ENCODE measurements around the gene C12orf75.
"Not testable (repeated sequence)": the region's sequence is repeated elsewhere in the genome, so short reads cannot be mapped to it uniquely, and the experiment has no call there.

Gene C12orf75

GRCh38 chr12:105309384-105309783 lies 21.1 kb upstream of the C12orf75 start:
- DNase-seq (ENCODE audit: low read depth in 2 of 2, low spot score in 1 of 2): not testable (repeated sequence)

GRCh38 chr12:105310476-105311085 lies 19.9 kb upstream of the C12orf75 start:
- DNase-seq (ENCODE audit: low read depth in 2 of 2, low spot score in 1 of 2): not testable (repeated sequence)

GRCh38 chr12:105311936-105312335 lies 18.6 kb upstream of the C12orf75 start:
- not testable (repeated sequence) for DNase-seq (ENCODE audit: low read depth in 2 of 2, low spot score in 1 of 2)

DNA sequence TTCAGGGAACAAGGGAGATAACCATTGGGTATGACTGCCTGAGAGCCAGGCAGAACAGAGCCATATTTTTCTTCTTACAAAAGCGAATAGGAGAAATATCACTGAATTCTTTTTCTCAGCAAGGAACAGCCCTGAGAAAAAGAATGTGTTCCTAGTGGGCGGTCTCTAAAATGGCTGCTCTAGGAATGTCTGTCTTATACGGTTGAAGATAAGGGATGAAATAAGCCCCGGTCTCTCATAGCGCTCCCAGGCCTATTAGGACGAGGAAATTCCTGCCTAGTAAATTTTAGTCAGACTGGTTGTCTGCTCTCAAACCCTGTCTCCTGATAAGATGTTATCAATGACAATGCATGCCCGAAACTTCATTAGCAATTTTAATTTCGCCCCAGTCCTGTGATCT lies 16.7 kb upstream of the C12orf75 start:
- DNase-seq (ENCODE audit: low read depth in 2 of 2, low spot score in 1 of 2): not testable (repeated sequence)

GRCh38 chr12:105315130-105315529 lies 15.4 kb upstream of the C12orf75 start:
- DNase-seq (ENCODE audit: low read depth in 2 of 2, low spot score in 1 of 2): no peak

- DNase-seq (ENCODE audit: low read depth in 2 of 2, low spot score in 1 of 2): no peak
These were observed 14.8 kb upstream of the C12orf75 start for GRCh38 chr12:105315726-105316125.

GRCh38 chr12:105316931-105317852 lies 13.3 kb upstream of the C12orf75 start:
- DNase-seq (ENCODE audit: low read depth in 2 of 2, low spot score in 1 of 2): no peak

- no peak for DNase-seq (ENCODE audit: low read depth in 2 of 2, low spot score in 1 of 2)
These were observed 12.4 kb upstream of the C12orf75 start for GRCh38 chr12:105317942-105318621.

- no peak for DNase-seq (ENCODE audit: low read depth in 2 of 2, low spot score in 1 of 2)
These were observed 11.6 kb upstream of the C12orf75 start for GRCh38 chr12:105318651-105319483.

DNA sequence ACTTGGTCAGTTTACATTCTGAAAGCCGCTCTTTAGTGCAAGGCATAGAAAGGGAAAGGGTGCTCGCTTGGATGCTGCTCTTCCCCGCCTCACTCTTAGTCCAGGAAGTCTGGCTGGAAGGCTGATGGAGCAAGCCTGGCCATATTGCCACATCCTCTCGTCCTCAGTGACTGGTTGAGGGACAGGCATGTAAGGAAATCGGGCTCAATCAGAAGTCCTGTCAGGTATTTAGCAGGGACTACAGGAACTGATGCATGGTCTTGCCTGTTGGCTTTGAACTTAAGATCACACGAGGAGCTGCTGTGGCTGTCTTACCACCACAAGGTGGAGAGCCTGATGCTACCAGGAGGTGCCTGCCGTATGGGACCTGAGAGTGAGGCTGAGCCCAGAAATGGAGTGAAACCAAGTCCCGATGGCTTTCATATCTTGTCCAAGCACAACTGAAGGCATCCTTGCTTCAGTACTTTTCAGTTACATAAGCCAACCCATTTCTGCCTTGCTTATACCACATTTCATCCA lies 10.7 kb upstream of the C12orf75 start:
- no peak for DNase-seq (ENCODE audit: low read depth in 2 of 2, low spot score in 1 of 2)

DNA sequence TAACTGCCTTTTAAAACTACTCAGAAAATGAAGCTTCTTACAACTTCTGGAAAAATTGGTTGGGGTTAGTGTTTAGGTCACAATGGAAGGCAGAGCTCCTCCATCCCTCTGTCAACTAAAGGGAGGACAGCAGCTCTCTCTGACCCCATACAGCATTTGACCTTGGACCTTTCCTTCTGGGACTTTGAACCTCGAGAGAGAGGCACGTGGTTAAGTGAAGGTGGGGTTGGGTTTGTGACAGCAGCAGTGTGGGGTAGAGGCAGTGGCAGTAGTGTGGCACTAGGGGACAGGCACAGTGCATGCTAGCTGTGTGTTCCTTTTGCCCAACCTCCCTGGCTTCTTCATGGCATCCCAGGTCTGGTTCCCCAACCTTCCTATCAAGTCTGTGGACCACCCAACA lies 9.4 kb upstream of the C12orf75 start:
- no peak for DNase-seq (ENCODE audit: low read depth in 2 of 2, low spot score in 1 of 2)

DNA sequence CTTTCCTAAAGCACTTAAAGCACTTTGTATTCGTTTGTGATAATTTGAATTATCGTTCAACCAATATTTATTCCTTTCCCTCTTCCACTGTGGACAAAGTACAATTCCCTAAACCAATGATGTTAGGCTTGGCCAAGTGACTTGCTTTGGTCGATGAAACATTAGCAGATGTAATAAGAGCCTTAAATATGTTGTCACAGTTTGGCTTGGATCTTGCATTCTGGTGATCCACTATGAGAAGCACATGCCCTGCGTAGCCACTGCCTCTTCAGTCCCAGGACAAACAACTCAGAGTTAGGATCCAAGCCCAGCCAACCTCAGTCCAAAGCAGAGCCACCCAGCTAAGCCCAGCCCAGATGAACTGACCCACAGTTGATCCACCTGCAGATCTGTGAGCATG lies 8.4 kb upstream of the C12orf75 start:
- no peak for DNase-seq (ENCODE audit: low read depth in 2 of 2, low spot score in 1 of 2)

DNA sequence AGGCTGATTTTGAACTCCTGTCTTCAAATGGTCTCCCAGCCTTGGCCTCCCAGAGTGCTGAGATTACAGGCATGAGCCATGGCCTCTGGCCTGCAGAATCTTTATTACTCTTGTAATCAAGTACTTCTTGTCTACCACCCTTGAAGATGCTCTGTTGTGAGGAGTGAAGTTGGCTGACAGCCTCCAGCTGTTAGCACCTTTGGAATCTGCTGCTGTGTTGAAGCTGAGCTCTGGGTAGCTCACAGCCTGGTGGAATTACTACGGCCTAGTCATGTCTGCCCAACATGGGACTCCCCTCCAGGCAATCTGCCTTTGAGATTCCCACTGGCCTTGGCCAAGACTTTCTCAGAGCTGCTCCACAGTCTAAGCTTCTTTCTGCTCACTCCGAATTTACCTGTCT lies 5.8 kb upstream of the C12orf75 start:
- DNase-seq (ENCODE audit: low read depth in 2 of 2, low spot score in 1 of 2): no peak

GRCh38 chr12:105325117-105325516 lies 5.4 kb upstream of the C12orf75 start:
- DNase-seq (ENCODE audit: low read depth in 2 of 2, low spot score in 1 of 2): no peak

GRCh38 chr12:105329926-105330282 lies 587 bp upstream of the C12orf75 start:
- no peak for DNase-seq (ENCODE audit: low read depth in 2 of 2, low spot score in 1 of 2)

DNA sequence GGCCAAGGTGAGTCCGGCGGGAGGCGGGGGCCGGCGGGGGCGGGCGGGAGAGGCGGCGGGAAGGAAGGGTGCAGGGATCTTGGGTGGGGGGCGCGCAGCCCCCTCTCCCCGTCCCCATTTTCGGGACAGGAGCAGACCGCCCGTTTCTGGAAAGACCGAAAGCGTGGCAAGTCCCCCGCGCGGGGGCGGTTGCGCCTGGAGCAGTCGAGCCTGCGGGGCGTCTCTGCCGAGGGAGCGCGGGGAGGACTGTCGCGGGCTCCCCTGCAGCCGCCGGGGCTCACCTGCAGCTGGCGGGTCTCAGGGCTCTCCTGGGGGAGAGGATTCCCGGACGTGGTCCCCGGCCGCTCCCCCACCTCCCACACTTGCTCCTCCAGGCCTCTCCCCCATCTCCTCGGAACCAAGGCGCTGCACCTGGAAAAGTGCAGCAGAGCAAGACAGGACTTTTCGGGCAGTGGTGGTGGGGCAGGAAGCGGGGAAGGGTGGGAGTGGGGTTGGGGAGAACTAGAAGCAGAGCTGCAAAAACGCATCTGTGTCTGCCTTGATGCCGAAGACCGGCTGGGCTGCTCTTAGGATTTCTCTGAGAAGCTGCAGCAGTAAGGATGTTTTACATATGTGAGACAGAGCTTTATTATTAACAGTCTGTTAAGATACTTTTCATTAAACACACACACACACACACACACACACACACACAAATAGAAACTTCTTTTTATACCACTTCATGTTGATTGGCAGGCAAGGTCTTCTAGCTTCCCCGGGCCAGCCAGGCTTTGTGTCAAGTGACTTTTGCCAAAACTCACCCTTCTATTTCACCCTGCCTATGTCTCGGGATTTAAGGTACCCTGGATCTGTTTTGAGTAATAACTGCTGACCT lies 677 bp downstream of the C12orf75 start:
- no peak for DNase-seq (ENCODE audit: low read depth in 2 of 2, low spot score in 1 of 2)

DNA sequence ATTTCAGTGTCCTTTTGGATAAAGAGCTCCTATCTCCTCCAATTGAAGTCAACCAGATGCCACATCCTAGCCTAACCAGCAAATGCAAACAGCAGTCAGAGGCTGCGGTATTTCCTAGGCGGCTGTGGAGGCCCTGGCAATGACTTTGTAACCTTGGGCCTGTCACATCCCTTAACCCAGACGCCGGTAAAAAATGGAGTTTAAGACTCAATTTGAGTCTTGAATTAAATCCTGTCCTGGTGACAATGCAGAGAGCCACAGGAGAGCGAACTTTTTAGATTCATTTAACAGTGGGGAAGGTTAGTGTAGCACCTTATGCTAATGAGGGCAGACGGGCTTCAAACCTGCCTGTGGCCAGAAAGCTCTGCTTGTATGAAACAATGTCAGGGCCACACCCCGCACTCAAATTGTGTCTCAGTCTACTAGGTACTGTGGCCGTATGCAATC lies 1.3 kb downstream of the C12orf75 start:
- DNase-seq (ENCODE audit: low read depth in 2 of 2, low spot score in 1 of 2): no peak

DNA sequence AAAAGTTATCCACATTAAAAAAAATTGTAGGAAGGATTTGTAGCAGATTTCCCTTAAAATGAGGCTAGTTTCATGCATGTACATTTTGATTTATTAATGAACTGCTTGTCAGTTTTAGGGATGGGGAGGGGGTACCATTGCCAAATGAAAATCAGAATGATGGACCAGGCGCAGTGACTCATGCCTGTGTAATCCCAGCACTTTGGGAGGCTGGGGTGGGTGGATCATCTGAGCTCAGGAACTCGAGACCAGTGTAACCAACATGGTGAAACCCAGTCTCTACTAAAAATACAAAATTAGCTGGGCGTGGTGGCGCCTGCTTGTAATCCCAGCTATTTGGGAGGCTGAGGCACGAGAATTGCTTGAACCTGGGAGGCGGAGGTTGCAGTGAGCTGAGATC lies 1.8 kb downstream of the C12orf75 start:
- DNase-seq (ENCODE audit: low read depth in 2 of 2, low spot score in 1 of 2): not testable (repeated sequence)

DNA sequence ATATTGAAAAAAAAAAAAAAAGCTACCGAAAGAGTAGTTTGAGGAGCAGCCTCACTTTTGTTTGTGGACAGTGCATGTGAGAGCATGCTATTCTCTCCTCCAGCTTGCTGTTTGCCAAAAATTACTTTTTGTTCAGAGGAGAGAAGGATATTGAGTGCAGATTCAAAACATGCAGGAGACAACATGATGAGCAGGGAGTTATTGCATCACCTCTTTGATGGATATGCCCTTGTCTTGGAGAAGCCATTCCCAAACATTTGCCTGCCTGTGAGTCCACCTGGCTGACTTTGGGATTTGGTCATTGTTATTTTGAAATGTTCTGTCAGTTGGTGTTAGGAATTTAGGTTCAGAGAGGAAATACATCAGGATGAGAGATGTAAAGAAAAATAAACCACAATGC lies 2.4 kb downstream of the C12orf75 start:
- no peak for DNase-seq (ENCODE audit: low read depth in 2 of 2, low spot score in 1 of 2)

DNA sequence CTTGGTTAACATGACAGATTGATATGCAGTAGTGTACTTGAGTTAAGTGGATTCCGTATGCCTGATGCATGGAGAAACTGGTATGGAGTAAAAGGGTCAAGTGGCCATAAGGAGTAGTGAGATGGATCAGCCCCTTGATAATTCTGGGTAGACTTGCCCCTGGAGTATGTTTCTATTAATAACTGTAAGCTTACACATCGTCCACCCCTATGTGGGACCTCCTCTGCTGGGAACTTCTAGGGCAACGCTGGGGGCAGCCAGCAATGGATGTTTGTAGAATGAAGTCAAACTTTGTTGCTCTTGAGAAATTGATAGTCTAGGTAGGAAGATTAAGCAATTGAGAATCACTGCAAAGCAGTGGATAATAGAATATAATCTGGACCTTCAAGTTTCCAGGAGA lies 3.5 kb downstream of the C12orf75 start:
- DNase-seq (ENCODE audit: low read depth in 2 of 2, low spot score in 1 of 2): no peak

All from stimulated activated CD8-positive, alpha-beta memory T cell treated with anti-CD3 and anti-CD28 coated beads, Interleukin-4, amount 100 ng/mL, for 1 hour (primary cell).